HepG2 (cell line): ENCODE data around the gene MUC21. TPM values are rescaled to one million over a fixed set of nuclear protein-coding genes. Genes with fewer than 3 reads are reported as not detected.

Experiments used
- ATAC-seq: fragments of 200-7000 bp; cut with Tn5 transposase; 3 replicates; pipeline ENCODE4 v1.9.1; 2020; ENCODE audit warnings: mild to moderate bottlenecking, moderate library complexity
- BruUV-seq: library from RNA; stranded (reverse); fragments of 400-500 nt; replicated peaks from 2 replicates; lab custom pipeline; 2021; lab: Mats Ljungman, UMichigan
- CTCF ChIA-PET: fragments of 300-600 bp; formaldehyde crosslinking; extraction: SDS; loops from one replicate; lab custom pipeline; 2021; ENCODE audit warnings: low total read pairs, inconsistent platforms, low intra/inter-chr PET ratio; lab: Yijun Ruan, JAX
- POLR2A ChIA-PET: fragments of 350-600 bp; sonication (Branson Sonifier 250); formaldehyde crosslinking; loops from one replicate; lab custom pipeline; 2020; ENCODE audit warnings: antibody characterized with exemption, inconsistent platforms; lab: Yijun Ruan, JAX
- DNase-seq: peaks from one replicate; pipeline ENCODE4 v3.0.0-alpha.2; 2015; ENCODE audit warnings: low spot score
- FAIRE-seq: peaks from 3 replicates; lab custom pipeline; 2011; peaks lifted over from hg19 to GRCh38; lab: Jason Lieb, UNC
- H2AFZ ChIP-seq: one replicate; pipeline ENCODE4 v1.6.1; 2011; ENCODE audit warnings: low read length, inconsistent platforms
- H3K27ac ChIP-seq: fragments of 300-600 bp; 3 replicates; pipeline ENCODE4 v1.8.0; 2011; ENCODE audit warnings: mixed run types, mild to moderate bottlenecking, mixed read lengths, low read length, inconsistent platforms; ENCODE audit not compliant: insufficient read depth; ENCODE audit errors: extremely low read length
- H3K27me3 ChIP-seq, 2 experiments: fragments of 200-600 bp in 1 of 2; 2 replicates in 1 of 2; 3 replicates in 1 of 2; pipeline versions ENCODE4 v1.6.0 to v1.8.0; 2011; ENCODE audit warnings: low read length in 2 of 2, mild to moderate bottlenecking in 2 of 2, moderate library complexity in 2 of 2, inconsistent platforms in 1 of 2; ENCODE audit not compliant: insufficient read depth in 2 of 2, control insufficient read depth in 1 of 2
- H3K36me3 ChIP-seq, 2 experiments: fragments of 200-600 bp in 1 of 2; replicated peaks in 1 of 2; 2 replicates in 1 of 2; 3 replicates in 1 of 2; pipeline versions ENCODE4 v1.5.1 to v1.8.0; 2011; ENCODE audit warnings: low read length in 2 of 2, inconsistent platforms in 1 of 2; ENCODE audit not compliant: insufficient read depth in 2 of 2, control insufficient read depth in 1 of 2
- H3K4me1 ChIP-seq: 2 replicates; pipeline ENCODE4 v1.5.1; 2012; ENCODE audit warnings: low read length, inconsistent platforms; ENCODE audit not compliant: insufficient read depth
- H3K4me2 ChIP-seq: 2 replicates; pipeline ENCODE4 v1.6.0; 2011; ENCODE audit warnings: low read depth, low read length, inconsistent platforms
- H3K4me3 ChIP-seq, 3 experiments: fragments of 200-600 bp in 1 of 3; sonication (generic), shearing (Covaris generic) in 1 of 3; replicated peaks in 1 of 3; 2 replicates each; pipeline ENCODE4 v1.5.1; 2011 to 2016; ENCODE audit warnings: low read length in 3 of 3, inconsistent platforms in 2 of 3, low read depth in 2 of 3, mild to moderate bottlenecking in 2 of 3, control low read depth in 1 of 3, mixed read lengths in 1 of 3; ENCODE audit not compliant: insufficient read depth in 1 of 3
- H3K79me2 ChIP-seq: one replicate; pipeline ENCODE4 v1.6.1; 2011; ENCODE audit warnings: low read length, inconsistent platforms; ENCODE audit not compliant: insufficient read depth
- H3K9ac ChIP-seq: 2 replicates; pipeline ENCODE4 v1.6.0; 2011; ENCODE audit warnings: mild to moderate bottlenecking, low read depth, low read length, inconsistent platforms; ENCODE audit not compliant: insufficient read depth
- H3K9me3 ChIP-seq: 2 replicates; pipeline ENCODE4 v1.5.1; 2012; ENCODE audit warnings: mild to moderate bottlenecking, low read length
- H4K20me1 ChIP-seq: 2 replicates; pipeline ENCODE4 v1.6.0; 2011; ENCODE audit warnings: inconsistent platforms, mild to moderate bottlenecking, low read length, moderate library complexity; ENCODE audit not compliant: insufficient read depth
- IKZF4 ChIP-seq: sonication (generic); formaldehyde crosslinking; IDR thresholded peaks from 2 replicates; pipeline ENCODE4 v1.5.1; 2020; ENCODE audit warnings: borderline replicate concordance, mild to moderate bottlenecking, low read depth, missing genetic modification reagents; ENCODE audit errors: not compliant biosample characterization
- KDM4B ChIP-seq: sonication (generic); formaldehyde crosslinking; IDR thresholded peaks from 2 replicates; pipeline ENCODE4 v1.4.0; 2020; ENCODE audit warnings: missing genetic modification reagents
- MEIS1 ChIP-seq: sonication (generic); formaldehyde crosslinking; IDR thresholded peaks from 2 replicates; pipeline ENCODE4 v1.9.0; 2021; ENCODE audit warnings: mild to moderate bottlenecking, missing genetic modification reagents, moderate library complexity, borderline replicate concordance
- MIER3 ChIP-seq: IDR thresholded peaks from 2 replicates; pipeline ENCODE4 v1.6.1; 2016; ENCODE audit warnings: missing compliant biosample characterization, borderline replicate concordance
- MLX ChIP-seq: IDR thresholded peaks from 2 replicates; pipeline ENCODE4 v1.6.1; 2016
- MLXIP ChIP-seq: sonication (generic); formaldehyde crosslinking; IDR thresholded peaks from 2 replicates; pipeline ENCODE4 v1.9.0; 2021; ENCODE audit warnings: missing genetic modification reagents, borderline replicate concordance
- NR1H2 ChIP-seq: sonication (generic); formaldehyde crosslinking; IDR thresholded peaks from 2 replicates; pipeline ENCODE4 v1.8.1; 2022; ENCODE audit warnings: low read depth, missing genetic modification reagents, borderline replicate concordance
- NR3C1 ChIP-seq: sonication (generic); formaldehyde crosslinking; IDR thresholded peaks from 2 replicates; pipeline ENCODE4 v1.4.0; 2020; ENCODE audit warnings: missing genetic modification reagents
- PAXIP1 ChIP-seq: sonication (generic); formaldehyde crosslinking; conservative IDR thresholded peaks from 2 replicates; pipeline ENCODE4 v1.4.0; 2020; ENCODE audit warnings: mild to moderate bottlenecking, missing genetic modification reagents, moderate library complexity
- TCF7L2 ChIP-seq: IDR thresholded peaks from 2 replicates; pipeline ENCODE4 v1.6.1; 2011; ENCODE audit warnings: mild to moderate bottlenecking, low read depth, low read length, moderate library complexity
- WIZ ChIP-seq: sonication (generic); formaldehyde crosslinking; IDR thresholded peaks from 2 replicates; pipeline ENCODE4 v1.5.1; 2020; ENCODE audit warnings: mild to moderate bottlenecking, missing genetic modification reagents
- ZNF232 ChIP-seq: sonication (generic); formaldehyde crosslinking; IDR thresholded peaks from 2 replicates; pipeline ENCODE4 v1.4.0; 2020; ENCODE audit warnings: missing genetic modification reagents, borderline replicate concordance
- ZNF383 ChIP-seq: sonication (generic); formaldehyde crosslinking; IDR thresholded peaks from 2 replicates; pipeline ENCODE4 v1.4.0; 2020; ENCODE audit warnings: missing genetic modification reagents, mild to moderate bottlenecking, borderline replicate concordance
- ZNF44 ChIP-seq: sonication (generic); formaldehyde crosslinking; IDR thresholded peaks from 2 replicates; pipeline ENCODE4 v1.5.1; 2020; ENCODE audit warnings: mild to moderate bottlenecking, missing genetic modification reagents
- ZNF441 ChIP-seq: sonication (generic); formaldehyde crosslinking; IDR thresholded peaks from 2 replicates; pipeline ENCODE4 v1.7.0; 2021; ENCODE audit warnings: missing genetic modification reagents, borderline replicate concordance
- ZNF616 ChIP-seq: sonication (generic); formaldehyde crosslinking; IDR thresholded peaks from 2 replicates; pipeline ENCODE4 v1.5.0; 2020; ENCODE audit warnings: low read depth, mild to moderate bottlenecking, missing genetic modification reagents
- ZNF747 ChIP-seq: sonication (generic); formaldehyde crosslinking; IDR thresholded peaks from 2 replicates; pipeline ENCODE4 v1.8.1; 2023; ENCODE audit warnings: missing genetic modification reagents, mild to moderate bottlenecking, borderline replicate concordance
- ZNF891 ChIP-seq: sonication (generic); formaldehyde crosslinking; IDR thresholded peaks from 2 replicates; pipeline ENCODE4 v1.5.0; 2020; ENCODE audit warnings: mild to moderate bottlenecking, missing genetic modification reagents
- WGBS: methylation state at CpG from one replicate; pipeline ENCODE4 v1.1.6; 2017; ENCODE audit warnings: low lambda C conversion rate; 5-methylcytosine and 5-hydroxymethylcytosine counted together
- in situ Hi-C: cut with HindIII; loops from 2 replicates; pipeline ENCODE4 v1.10.0; 2017; ENCODE audit warnings: low pct_unique_long_range_greater_than_20kb; ENCODE audit not compliant: extremely low pct_ligation_motif_present
- intact Hi-C: fragments of 100-400 bp; cut with micrococcal nuclease; formaldehyde crosslinking; loops from one replicate; pipeline ENCODE4 v1.10.0; 2022; ENCODE audit not compliant: unreplicated experiment
- polyA plus RNA-seq, 8 experiments: library from polyadenylated mRNA; depleted of rRNA in 3 of 8; stranded (reverse) in 7 of 8; unstranded in 1 of 8; fragments of >200 nt; fragmentation: Illumina TruSeq in 4 of 8; extraction: Trizol in 4 of 8; gene quantifications; 2 replicates each; pipeline versions ENCODE4 v1.2.1 to v1.2.3, GENCODE V29; 2011 to 2016; ENCODE audit warnings: low read depth in 4 of 8, missing spikeins in 1 of 8, mixed read lengths in 1 of 8; ENCODE audit not compliant: insufficient read depth in 1 of 8
- total RNA-seq, 5 experiments: library from RNA; depleted of rRNA; stranded (reverse); fragments of >200 nt; fragmentation: Illumina TruSeq; extraction: Trizol; gene quantifications; 2 replicates each; pipeline ENCODE4 v1.2.3, GENCODE V29; 2016; ENCODE audit warnings: low read depth in 1 of 5

The MUC21 gene
- total and polyA plus RNA-seq, 2 of the 13 experiments (the other 11 are each of a cell fraction or from before 2014, with no cell fraction given): not detected

GRCh38 chr6:31004794-31005193, 21.3 kb downstream of the MUC21 start:
- H3K27me3 ChIP-seq: peaks cover 0 to 12% of the 10 kb centered on the region in 2 experiments; a peak in 2 of 5 replicates
- no peak overlapping the region for H3K27ac ChIP-seq
- no peak overlapping the region for H2AFZ ChIP-seq
- BruUV-seq: no TSS peak
- DNase-seq (no peak), FAIRE-seq (no peak), ATAC-seq (no peak)
- in situ Hi-C loops (no loop called here), intact Hi-C loops (no loop called here)
- no peak for TF ChIP-seq KDM4B
- TF ChIP-seq MIER3 (CRISPR knock-in tag): no peak
- no peak for TF ChIP-seq IKZF4
- TF ChIP-seq MLX (CRISPR knock-in tag): no peak
- TF ChIP-seq MLXIP (CRISPR knock-in tag): no peak
- TF ChIP-seq ZNF891 (CRISPR knock-in tag): no peak
- no peak for TF ChIP-seq MEIS1
- no peak for TF ChIP-seq ZNF383
- no peak for TF ChIP-seq NR1H2
- TF ChIP-seq NR3C1: no peak
- no peak for TF ChIP-seq ZNF616 (CRISPR knock-in tag)
- no peak for TF ChIP-seq ZNF44 (CRISPR knock-in tag)
- no peak for TF ChIP-seq ZNF232 (CRISPR knock-in tag)
- no peak for TF ChIP-seq TCF7L2
- TF ChIP-seq ZNF441 (CRISPR knock-in tag): no peak
- no peak for TF ChIP-seq ZNF747
- no peak for TF ChIP-seq WIZ (CRISPR knock-in tag)
- TF ChIP-seq PAXIP1: no peak
- H3K9me3 ChIP-seq: no peaks in the 10 kb centered on the region
- ChIA-PET CTCF (no interaction called here), POLR2A (no interaction called here)
- H3K4me3 ChIP-seq: no peak overlapping the region
- 59% methylated on average over 4 of the region's 4 CpGs for WGBS
- no peak overlapping the region for H3K9ac ChIP-seq
- no peaks in the 10 kb centered on the region for H3K79me2 ChIP-seq
- no peaks in the 10 kb centered on the region for H3K36me3 ChIP-seq
- H4K20me1 ChIP-seq: no peaks in the 10 kb centered on the region
- peaks cover 7% of the 10 kb centered on the region; the same call in 1 of the 2 replicates for H3K4me1 ChIP-seq
- H3K4me2 ChIP-seq: no peak overlapping the region
